Measurements from ENCODE around the gene CDH13. TPM values are rescaled to one million over a fixed set of nuclear protein-coding genes. Genes with fewer than 3 reads are reported as not detected.

CDH13 gene
- total and polyA plus RNA-seq, 2 donors (not counting 1 experiment from before 2014, with no cell fraction given), result 27.6 to 96.7 TPM

GRCh38 chr16:83002351-83003334, 375.9 kb downstream of the CDH13 start:
- H3K4me2 ChIP-seq (ENCODE audit: extremely low read depth, insufficient read depth, low read length), result no peak overlapping the region
- no peaks in the 10 kb centered on the region for H3K9me3 ChIP-seq (ENCODE audit: control insufficient read depth, insufficient read depth, low read depth, low read length)
- H3K9ac ChIP-seq (ENCODE audit: insufficient read depth, low read length), result no peak overlapping the region
- H3K27me3 ChIP-seq (ENCODE audit: control insufficient read depth, insufficient read depth, low read length), result no peaks in the 10 kb centered on the region
- H3K36me3 ChIP-seq (ENCODE audit: control insufficient read depth, insufficient read depth, low read length), result no peaks in the 10 kb centered on the region
- H3K4me3 ChIP-seq (replicated peaks in 1 of 4; ENCODE audit: control extremely low read depth in 1 of 4, insufficient read depth in 1 of 4, low read depth in 3 of 4, low read length in 4 of 4), result no peak overlapping the region
- no peaks in the 10 kb centered on the region for H3K79me2 ChIP-seq (ENCODE audit: control insufficient read depth, insufficient read depth, low read length)
- DNase-seq (ENCODE audit: low read depth in 2 of 2), result peak; percentile 53 to 65
- no peak overlapping the region for H2AFZ ChIP-seq (ENCODE audit: low read length)
- TF ChIP-seq, protein P1, sequence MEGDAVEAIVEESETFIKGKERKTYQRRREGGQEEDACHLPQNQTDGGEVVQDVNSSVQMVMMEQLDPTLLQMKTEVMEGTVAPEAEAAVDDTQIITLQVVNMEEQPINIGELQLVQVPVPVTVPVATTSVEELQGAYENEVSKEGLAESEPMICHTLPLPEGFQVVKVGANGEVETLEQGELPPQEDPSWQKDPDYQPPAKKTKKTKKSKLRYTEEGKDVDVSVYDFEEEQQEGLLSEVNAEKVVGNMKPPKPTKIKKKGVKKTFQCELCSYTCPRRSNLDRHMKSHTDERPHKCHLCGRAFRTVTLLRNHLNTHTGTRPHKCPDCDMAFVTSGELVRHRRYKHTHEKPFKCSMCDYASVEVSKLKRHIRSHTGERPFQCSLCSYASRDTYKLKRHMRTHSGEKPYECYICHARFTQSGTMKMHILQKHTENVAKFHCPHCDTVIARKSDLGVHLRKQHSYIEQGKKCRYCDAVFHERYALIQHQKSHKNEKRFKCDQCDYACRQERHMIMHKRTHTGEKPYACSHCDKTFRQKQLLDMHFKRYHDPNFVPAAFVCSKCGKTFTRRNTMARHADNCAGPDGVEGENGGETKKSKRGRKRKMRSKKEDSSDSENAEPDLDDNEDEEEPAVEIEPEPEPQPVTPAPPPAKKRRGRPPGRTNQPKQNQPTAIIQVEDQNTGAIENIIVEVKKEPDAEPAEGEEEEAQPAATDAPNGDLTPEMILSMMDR (conservative IDR thresholded peaks at IDR 0.05 in 1 of 2, IDR thresholded peaks at IDR 0.05 in 1 of 2; ENCODE audit: low read depth in 1 of 2, low read length in 2 of 2), result no peak
- no peak for TF ChIP-seq EZH2 (IDR thresholded peaks at IDR 0.05; ENCODE audit: low read length, missing control alignments)
- no peak overlapping the region for H3K27ac ChIP-seq (ENCODE audit: insufficient read depth, low read length)
- no peaks in the 10 kb centered on the region for H4K20me1 ChIP-seq (ENCODE audit: control insufficient read depth, extremely low read depth, insufficient read depth, low read length)
- no peaks in the 10 kb centered on the region for H3K4me1 ChIP-seq (ENCODE audit: control insufficient read depth, extremely low read depth, insufficient read depth, low read length)

DNA sequence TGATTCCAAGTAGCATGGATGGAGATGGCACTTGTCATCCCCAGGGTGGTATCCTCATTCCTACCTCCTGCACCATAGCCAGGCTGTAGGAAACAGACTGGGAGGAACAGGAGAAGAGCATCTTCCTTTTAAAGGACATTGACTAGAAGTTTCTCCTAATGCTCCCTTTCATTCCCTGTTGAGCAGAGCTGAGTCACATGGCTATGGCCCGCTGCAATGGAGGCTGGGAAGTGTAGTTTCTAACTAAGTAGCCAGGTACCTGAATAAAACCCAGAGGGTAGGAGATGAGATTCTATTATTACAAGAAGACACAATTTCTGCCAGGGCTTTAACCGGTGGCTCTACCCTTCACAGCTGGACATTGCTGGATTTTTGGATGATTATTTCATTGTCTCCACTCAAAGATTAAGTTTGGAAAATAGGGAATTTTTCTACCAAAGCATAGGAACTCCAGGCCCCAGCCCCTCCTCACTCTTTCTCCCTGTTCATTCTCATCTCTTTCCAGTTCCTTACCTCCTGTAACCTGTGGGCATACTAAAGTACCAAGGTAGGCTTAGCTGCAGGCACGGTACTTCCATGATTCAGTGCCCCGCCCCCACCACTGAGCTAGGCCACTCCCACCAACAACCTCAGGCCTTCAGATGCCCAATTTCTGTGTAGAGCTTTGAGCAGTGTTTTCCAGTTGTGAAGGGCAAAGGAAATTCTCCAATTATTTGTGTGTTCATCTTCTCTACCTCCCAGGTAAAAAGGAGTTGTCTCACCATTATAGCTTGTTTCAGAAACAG, 378.3 kb downstream of the CDH13 start:
- no peaks in the 10 kb centered on the region for H3K9me3 ChIP-seq (ENCODE audit: control insufficient read depth, insufficient read depth, low read depth, low read length)
- DNase-seq (ENCODE audit: low read depth in 2 of 2), result no peak
- no peaks in the 10 kb centered on the region for H3K27me3 ChIP-seq (ENCODE audit: control insufficient read depth, insufficient read depth, low read length)
- no peaks in the 10 kb centered on the region for H4K20me1 ChIP-seq (ENCODE audit: control insufficient read depth, extremely low read depth, insufficient read depth, low read length)
- TF ChIP-seq, protein P1 (conservative IDR thresholded peaks at IDR 0.05 in 1 of 2, IDR thresholded peaks at IDR 0.05 in 1 of 2; ENCODE audit: low read depth in 1 of 2, low read length in 2 of 2), result no peak
- no peak for TF ChIP-seq EZH2 (IDR thresholded peaks at IDR 0.05; ENCODE audit: low read length, missing control alignments)
- H2AFZ ChIP-seq (ENCODE audit: low read length), result no peak overlapping the region
- H3K27ac ChIP-seq (ENCODE audit: insufficient read depth, low read length), result no peak overlapping the region
- no peaks in the 10 kb centered on the region for H3K79me2 ChIP-seq (ENCODE audit: control insufficient read depth, insufficient read depth, low read length)
- H3K4me2 ChIP-seq (ENCODE audit: extremely low read depth, insufficient read depth, low read length), result no peak overlapping the region
- H3K9ac ChIP-seq (ENCODE audit: insufficient read depth, low read length), result no peak overlapping the region
- H3K36me3 ChIP-seq (ENCODE audit: control insufficient read depth, insufficient read depth, low read length), result no peaks in the 10 kb centered on the region
- H3K4me1 ChIP-seq (ENCODE audit: control insufficient read depth, extremely low read depth, insufficient read depth, low read length), result no peaks in the 10 kb centered on the region
- H3K4me3 ChIP-seq (replicated peaks in 1 of 4; ENCODE audit: control extremely low read depth in 1 of 4, insufficient read depth in 1 of 4, low read depth in 3 of 4, low read length in 4 of 4), result no peak overlapping the region

DNA sequence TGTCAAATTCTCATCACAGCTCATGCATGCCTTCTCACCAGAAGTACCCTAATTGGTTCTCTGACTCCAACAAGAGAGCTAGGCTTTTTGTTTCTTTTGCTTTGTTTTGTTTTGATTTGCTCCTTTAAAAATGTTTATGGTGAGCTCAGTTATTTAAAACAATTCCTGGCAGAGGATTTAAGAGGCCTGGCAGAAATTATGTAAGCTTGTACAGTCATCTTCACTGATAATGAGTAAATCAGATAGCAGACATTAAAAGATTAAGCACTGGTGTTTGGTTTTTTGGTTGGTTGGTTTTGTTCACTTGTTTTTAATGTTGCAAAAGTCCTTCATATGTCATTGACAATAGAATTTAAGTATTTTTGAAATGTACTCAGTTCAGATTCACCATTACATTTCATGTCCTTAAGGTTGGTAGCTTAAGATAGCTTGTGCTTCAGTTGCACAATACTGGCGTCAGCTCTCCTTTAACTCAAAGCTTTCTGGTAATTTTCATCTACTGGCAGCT, 378.9 kb downstream of the CDH13 start:
- no peak overlapping the region for H3K27ac ChIP-seq (ENCODE audit: insufficient read depth, low read length)
- peak in 1 of 2 donors; percentile 15 for DNase-seq (ENCODE audit: low read depth in 2 of 2)
- no peaks in the 10 kb centered on the region for H4K20me1 ChIP-seq (ENCODE audit: control insufficient read depth, extremely low read depth, insufficient read depth, low read length)
- no peak overlapping the region for H2AFZ ChIP-seq (ENCODE audit: low read length)
- no peaks in the 10 kb centered on the region for H3K27me3 ChIP-seq (ENCODE audit: control insufficient read depth, insufficient read depth, low read length)
- TF ChIP-seq, protein P1 (conservative IDR thresholded peaks at IDR 0.05 in 1 of 2, IDR thresholded peaks at IDR 0.05 in 1 of 2; ENCODE audit: low read depth in 1 of 2, low read length in 2 of 2), result no peak
- no peaks in the 10 kb centered on the region for H3K36me3 ChIP-seq (ENCODE audit: control insufficient read depth, insufficient read depth, low read length)
- no peaks in the 10 kb centered on the region for H3K4me1 ChIP-seq (ENCODE audit: control insufficient read depth, extremely low read depth, insufficient read depth, low read length)
- no peak overlapping the region for H3K4me3 ChIP-seq (replicated peaks in 1 of 4; ENCODE audit: control extremely low read depth in 1 of 4, insufficient read depth in 1 of 4, low read depth in 3 of 4, low read length in 4 of 4)
- no peaks in the 10 kb centered on the region for H3K79me2 ChIP-seq (ENCODE audit: control insufficient read depth, insufficient read depth, low read length)
- no peak overlapping the region for H3K9ac ChIP-seq (ENCODE audit: insufficient read depth, low read length)
- H3K9me3 ChIP-seq (ENCODE audit: control insufficient read depth, insufficient read depth, low read depth, low read length), result no peaks in the 10 kb centered on the region
- H3K4me2 ChIP-seq (ENCODE audit: extremely low read depth, insufficient read depth, low read length), result no peak overlapping the region

All from fibroblast of lung (primary cell).